OCI-LY7 (cell line): ENCODE measurements around the gene PPP6R3. TPM values are rescaled to one million over a fixed set of nuclear protein-coding genes. Genes with fewer than 3 reads are reported as not detected.

Source experiments
- BruUV-seq: library from RNA; stranded (reverse); fragments of 400-500 nt; replicated peaks from 2 replicates; lab custom pipeline; 2021; lab: Mats Ljungman, UMichigan
- CTCF ChIA-PET: fragments of 300-600 bp; sonication (Branson Sonifier 250); formaldehyde crosslinking; loops from one replicate; lab custom pipeline; 2022; ENCODE audit warnings: antibody characterized with exemption; ENCODE audit not compliant: unreplicated experiment; lab: Charles Lee
- POLR2A ChIA-PET: fragments of 300-600 bp; sonication (Branson Sonifier 250); formaldehyde crosslinking; loops from one replicate; lab custom pipeline; 2022; ENCODE audit warnings: antibody characterized with exemption; lab: Charles Lee
- DNase-seq: peaks from one replicate; pipeline ENCODE4 v3.0.0-alpha.2; 2015; ENCODE audit warnings: low spot score
- H2AFZ ChIP-seq: fragments of 200-600 bp; sonication (generic), shearing (Covaris generic); 2 replicates; pipeline ENCODE4 v1.6.1; 2014; ENCODE audit warnings: mild to moderate bottlenecking, antibody characterized with exemption, low read length, moderate library complexity
- H3K27ac ChIP-seq: fragments of 200-600 bp; sonication (generic); 2 replicates; pipeline ENCODE4 v1.5.1; 2014; ENCODE audit warnings: mixed run types, low read depth, mild to moderate bottlenecking, moderate library complexity, low read length, inconsistent platforms; ENCODE audit not compliant: poor library complexity, severe bottlenecking
- H3K36me3 ChIP-seq: fragments of 200-600 bp; sonication (generic); 2 replicates; pipeline ENCODE4 v1.6.1; 2014; ENCODE audit warnings: mild to moderate bottlenecking, antibody characterized with exemption, low read length, moderate library complexity, mixed read lengths; ENCODE audit not compliant: insufficient read depth
- H3K4me1 ChIP-seq: fragments of 200-600 bp; sonication (generic); 2 replicates; pipeline ENCODE4 v1.5.1; 2014; ENCODE audit warnings: mild to moderate bottlenecking, low read length; ENCODE audit not compliant: insufficient read depth, poor library complexity, severe bottlenecking
- H3K4me2 ChIP-seq: fragments of 200-600 bp; sonication (generic); 2 replicates; pipeline ENCODE4 v1.6.1; 2014; ENCODE audit warnings: mild to moderate bottlenecking, low read length
- H3K4me3 ChIP-seq: fragments of 200-600 bp; sonication (generic); 2 replicates; pipeline ENCODE4 v1.5.1; 2014; ENCODE audit warnings: mild to moderate bottlenecking, low read depth, low read length; ENCODE audit not compliant: poor library complexity, severe bottlenecking
- H3K79me2 ChIP-seq: fragments of 200-600 bp; sonication (generic); 2 replicates; pipeline ENCODE4 v1.6.1; 2016; ENCODE audit warnings: low read depth, mild to moderate bottlenecking, low read length, moderate library complexity, mixed read lengths; ENCODE audit not compliant: insufficient read depth
- H3K9me2 ChIP-seq: fragments of 200-600 bp; sonication (generic); 2 replicates; pipeline ENCODE4 v1.6.1; 2016; ENCODE audit warnings: mild to moderate bottlenecking, low read length, mixed read lengths; ENCODE audit not compliant: insufficient read depth
- H3K9me3 ChIP-seq: fragments of 200-600 bp; sonication (generic); 2 replicates; pipeline ENCODE4 v1.6.1; 2014; ENCODE audit warnings: mild to moderate bottlenecking, mixed run types, low read length, mixed read lengths
- H4K20me1 ChIP-seq: fragments of 200-600 bp; sonication (generic); 2 replicates; pipeline ENCODE4 v1.6.1; 2014; ENCODE audit warnings: mild to moderate bottlenecking, antibody characterized with exemption, low read length, moderate library complexity, mixed read lengths; ENCODE audit not compliant: insufficient read depth
- CTCF ChIP-seq: fragments of 200-600 bp; sonication (generic); conservative IDR thresholded peaks from 2 replicates; pipeline ENCODE4 v1.5.1; 2014; ENCODE audit warnings: mild to moderate bottlenecking, antibody characterized with exemption, low read length, moderate library complexity, mixed read lengths
- EZH2phosphoT487 ChIP-seq: fragments of 200-600 bp; sonication (generic); IDR thresholded peaks from 2 replicates; pipeline ENCODE4 v1.6.1; 2018; ENCODE audit warnings: low read depth, borderline replicate concordance, mild to moderate bottlenecking, mixed run types, antibody characterized with exemption, low read length, moderate library complexity, mixed read lengths
- intact Hi-C: fragments of 100-400 bp; cut with micrococcal nuclease; formaldehyde crosslinking; loops from one replicate; pipeline ENCODE4 v1.10.0; 2022; ENCODE audit not compliant: unreplicated experiment
- total RNA-seq, 2 experiments: library from RNA; depleted of rRNA in 1 of 2; stranded (reverse); fragments of >200 nt in 1 of 2; shearing (Covaris generic) in 1 of 2; gene quantifications; 2 replicates each; pipeline ENCODE4 v1.2.3, GENCODE V29; 2014 to 2022

PPP6R3 gene
- total RNA-seq, 2 experiments from 2014 or later = 122 to 151 TPM

- H3K4me2 ChIP-seq = no peak overlapping the region
- TF ChIP-seq EZH2phosphoT487 (no peak), CTCF (no peak)
- DNase-seq = no peak
- H3K9me3 ChIP-seq = no peaks in the 10 kb centered on the region
- no peak overlapping the region for H2AFZ ChIP-seq
- H4K20me1 ChIP-seq = no peaks in the 10 kb centered on the region
- ChIA-PET POLR2A (interaction anchor here (0.6 kb wide), 1 partner anchor 90 kb away, joined by 3 read pairs; no protein-coding TSS in a partner anchor), CTCF (no interaction called here)
- H3K27ac ChIP-seq = no peak overlapping the region
- H3K4me3 ChIP-seq = no peak overlapping the region
- H3K4me1 ChIP-seq = no peaks in the 10 kb centered on the region
- intact Hi-C loops = no loop called here
- peaks cover 93% of the 10 kb centered on the region for H3K36me3 ChIP-seq
- H3K9me2 ChIP-seq = no peaks in the 10 kb centered on the region
- no peaks in the 10 kb centered on the region for H3K79me2 ChIP-seq
- no TSS peak for BruUV-seq
These were observed 122.5 kb downstream of the PPP6R3 start for GRCh38 chr11:68583041-68583446.

DNA sequence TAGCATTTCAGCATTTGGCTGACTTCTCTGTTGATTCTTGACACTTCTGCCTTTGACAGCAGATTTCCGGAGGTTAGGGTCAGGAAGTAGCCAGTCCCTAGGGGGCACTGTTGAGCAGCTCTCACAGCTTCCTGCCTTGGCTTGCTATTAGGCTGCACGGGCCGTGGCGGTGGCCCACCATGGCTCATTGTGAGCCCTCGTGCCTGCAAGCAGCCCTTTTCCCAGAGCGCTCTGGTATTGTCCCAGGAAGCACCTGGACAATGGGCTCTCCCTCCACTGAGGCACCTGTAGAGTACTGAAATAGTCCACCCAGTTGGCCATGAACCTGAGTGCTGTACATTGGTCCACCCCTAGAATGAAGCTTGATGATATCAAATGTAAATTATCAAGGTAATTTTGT lies 123.5 kb downstream of the PPP6R3 start:
- BruUV-seq = no TSS peak
- intact Hi-C loops = no loop called here

More for the DNA sequence above, 123.5 kb downstream of the PPP6R3 start:
- TF ChIP-seq CTCF (peak; percentile 85), EZH2phosphoT487 (no peak)
- Histone ChIP-seq H2AFZ (no peak overlapping the region), H3K36me3 (peaks cover 88% of the 10 kb centered on the region), H3K4me2 (no peak overlapping the region), H3K4me1 (no peaks in the 10 kb centered on the region), H3K4me3 (no peak overlapping the region), H3K79me2 (no peaks in the 10 kb centered on the region), H4K20me1 (no peaks in the 10 kb centered on the region), H3K9me2 (no peaks in the 10 kb centered on the region), H3K27ac (no peak overlapping the region), H3K9me3 (no peaks in the 10 kb centered on the region)
- peak; percentile 60 for DNase-seq
- ChIA-PET CTCF (no interaction called here), POLR2A (no interaction called here)
